HL-60 (cell line): ENCODE data around the gene CXCR2.
"Not testable (repeated sequence)": the region's sequence is repeated elsewhere in the genome, so short reads cannot be mapped to it uniquely, and the experiment has no call there.

Experiments used
- DNase-seq, 2 experiments: peaks; one replicate each; pipeline ENCODE4 v3.0.0-alpha.2; 2010 to 2020; ENCODE audit warnings: low read depth in 1 of 2, low spot score in 1 of 2
- H3K27ac ChIP-seq: fragments of 250-450 bp; sonication (Bioruptor Pico); replicated peaks from 2 replicates; pipeline ENCODE4 v1.5.1; 2020; ENCODE audit warnings: mild to moderate bottlenecking, moderate library complexity
- H3K27me3 ChIP-seq: fragments of 250-450 bp; sonication (Bioruptor Pico); 2 replicates; pipeline ENCODE4 v1.5.1; 2021; ENCODE audit warnings: mild to moderate bottlenecking, moderate library complexity; ENCODE audit not compliant: insufficient read depth, poor library complexity, severe bottlenecking
- H3K4me3 ChIP-seq: replicated peaks from 2 replicates; pipeline ENCODE4 v1.5.1; 2011; ENCODE audit warnings: mild to moderate bottlenecking, control low read depth, low read length; ENCODE audit not compliant: insufficient read depth
- GABPA ChIP-seq: IDR thresholded peaks from 2 replicates; pipeline ENCODE4 v1.6.1; 2012; ENCODE audit warnings: low read depth
- POLR2AphosphoS5 ChIP-seq: IDR thresholded peaks from 2 replicates; pipeline ENCODE4 v1.6.1; 2012; ENCODE audit warnings: low read depth
- SPI1 ChIP-seq: IDR thresholded peaks from 2 replicates; pipeline ENCODE4 v1.6.1; 2012; ENCODE audit warnings: low read depth, mild to moderate bottlenecking, borderline replicate concordance
- TF ChIP-seq, protein P1 (sequence below): IDR thresholded peaks from 2 replicates; pipeline ENCODE4 v1.6.1; 2012; ENCODE audit warnings: low read depth; ENCODE audit not compliant: insufficient replicate concordance
- TF ChIP-seq, protein P2 (sequence below): IDR thresholded peaks from one replicate; pipeline ENCODE4 v1.5.1; 2011; ENCODE audit warnings: low read length, control low read depth, inconsistent platforms; ENCODE audit not compliant: insufficient read depth

Gene CXCR2

DNA sequence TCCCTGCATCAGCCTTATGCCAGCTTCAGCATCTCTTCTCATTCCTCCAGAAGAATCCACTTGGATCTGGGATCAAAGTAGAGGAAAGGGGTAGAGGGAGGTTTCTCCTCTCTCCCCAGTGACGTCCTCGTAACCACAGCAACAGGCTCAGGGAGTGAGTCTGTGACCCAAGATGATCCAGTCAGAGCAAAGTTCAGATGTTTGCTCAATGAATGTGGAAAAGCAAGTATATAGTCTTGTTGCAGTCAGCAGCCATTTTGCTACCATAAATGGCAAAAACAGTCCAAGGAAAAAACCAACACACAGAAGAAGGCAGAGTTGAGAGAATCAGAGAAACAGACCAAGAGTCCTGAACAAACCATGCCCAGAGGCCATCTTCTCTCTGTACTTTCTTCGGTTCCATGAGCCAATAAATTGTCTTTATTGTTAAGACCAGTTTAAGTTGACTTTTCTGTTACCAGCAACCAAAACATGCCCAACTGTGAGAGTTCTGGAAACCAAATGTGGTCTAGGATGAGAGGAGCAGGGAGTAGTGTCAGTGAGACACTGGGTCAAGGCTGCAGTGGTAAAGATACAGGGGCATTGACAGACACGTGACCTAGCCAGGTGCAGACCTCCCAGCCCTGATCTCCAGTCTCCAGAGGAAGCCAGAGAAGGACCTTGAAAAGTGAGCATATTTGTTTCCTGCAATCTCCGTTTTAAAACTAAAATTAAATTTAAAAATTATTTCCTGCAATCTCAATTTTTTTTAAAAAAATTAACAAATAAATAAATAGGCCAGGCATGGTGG lies 44.1 kb downstream of the CXCR2 start:
- Histone ChIP-seq H3K27ac (no peak overlapping the region), H3K27me3 (no peaks in the 10 kb centered on the region), H3K4me3 (no peak overlapping the region)
- TF ChIP-seq GABPA = no peak
- no peak for TF ChIP-seq SPI1
- TF ChIP-seq, protein P1, sequence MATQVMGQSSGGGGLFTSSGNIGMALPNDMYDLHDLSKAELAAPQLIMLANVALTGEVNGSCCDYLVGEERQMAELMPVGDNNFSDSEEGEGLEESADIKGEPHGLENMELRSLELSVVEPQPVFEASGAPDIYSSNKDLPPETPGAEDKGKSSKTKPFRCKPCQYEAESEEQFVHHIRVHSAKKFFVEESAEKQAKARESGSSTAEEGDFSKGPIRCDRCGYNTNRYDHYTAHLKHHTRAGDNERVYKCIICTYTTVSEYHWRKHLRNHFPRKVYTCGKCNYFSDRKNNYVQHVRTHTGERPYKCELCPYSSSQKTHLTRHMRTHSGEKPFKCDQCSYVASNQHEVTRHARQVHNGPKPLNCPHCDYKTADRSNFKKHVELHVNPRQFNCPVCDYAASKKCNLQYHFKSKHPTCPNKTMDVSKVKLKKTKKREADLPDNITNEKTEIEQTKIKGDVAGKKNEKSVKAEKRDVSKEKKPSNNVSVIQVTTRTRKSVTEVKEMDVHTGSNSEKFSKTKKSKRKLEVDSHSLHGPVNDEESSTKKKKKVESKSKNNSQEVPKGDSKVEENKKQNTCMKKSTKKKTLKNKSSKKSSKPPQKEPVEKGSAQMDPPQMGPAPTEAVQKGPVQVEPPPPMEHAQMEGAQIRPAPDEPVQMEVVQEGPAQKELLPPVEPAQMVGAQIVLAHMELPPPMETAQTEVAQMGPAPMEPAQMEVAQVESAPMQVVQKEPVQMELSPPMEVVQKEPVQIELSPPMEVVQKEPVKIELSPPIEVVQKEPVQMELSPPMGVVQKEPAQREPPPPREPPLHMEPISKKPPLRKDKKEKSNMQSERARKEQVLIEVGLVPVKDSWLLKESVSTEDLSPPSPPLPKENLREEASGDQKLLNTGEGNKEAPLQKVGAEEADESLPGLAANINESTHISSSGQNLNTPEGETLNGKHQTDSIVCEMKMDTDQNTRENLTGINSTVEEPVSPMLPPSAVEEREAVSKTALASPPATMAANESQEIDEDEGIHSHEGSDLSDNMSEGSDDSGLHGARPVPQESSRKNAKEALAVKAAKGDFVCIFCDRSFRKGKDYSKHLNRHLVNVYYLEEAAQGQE = no peak
- TF ChIP-seq, protein P2, sequence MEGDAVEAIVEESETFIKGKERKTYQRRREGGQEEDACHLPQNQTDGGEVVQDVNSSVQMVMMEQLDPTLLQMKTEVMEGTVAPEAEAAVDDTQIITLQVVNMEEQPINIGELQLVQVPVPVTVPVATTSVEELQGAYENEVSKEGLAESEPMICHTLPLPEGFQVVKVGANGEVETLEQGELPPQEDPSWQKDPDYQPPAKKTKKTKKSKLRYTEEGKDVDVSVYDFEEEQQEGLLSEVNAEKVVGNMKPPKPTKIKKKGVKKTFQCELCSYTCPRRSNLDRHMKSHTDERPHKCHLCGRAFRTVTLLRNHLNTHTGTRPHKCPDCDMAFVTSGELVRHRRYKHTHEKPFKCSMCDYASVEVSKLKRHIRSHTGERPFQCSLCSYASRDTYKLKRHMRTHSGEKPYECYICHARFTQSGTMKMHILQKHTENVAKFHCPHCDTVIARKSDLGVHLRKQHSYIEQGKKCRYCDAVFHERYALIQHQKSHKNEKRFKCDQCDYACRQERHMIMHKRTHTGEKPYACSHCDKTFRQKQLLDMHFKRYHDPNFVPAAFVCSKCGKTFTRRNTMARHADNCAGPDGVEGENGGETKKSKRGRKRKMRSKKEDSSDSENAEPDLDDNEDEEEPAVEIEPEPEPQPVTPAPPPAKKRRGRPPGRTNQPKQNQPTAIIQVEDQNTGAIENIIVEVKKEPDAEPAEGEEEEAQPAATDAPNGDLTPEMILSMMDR = no peak
- no peak for TF ChIP-seq POLR2AphosphoS5
- no peak for DNase-seq

DNA sequence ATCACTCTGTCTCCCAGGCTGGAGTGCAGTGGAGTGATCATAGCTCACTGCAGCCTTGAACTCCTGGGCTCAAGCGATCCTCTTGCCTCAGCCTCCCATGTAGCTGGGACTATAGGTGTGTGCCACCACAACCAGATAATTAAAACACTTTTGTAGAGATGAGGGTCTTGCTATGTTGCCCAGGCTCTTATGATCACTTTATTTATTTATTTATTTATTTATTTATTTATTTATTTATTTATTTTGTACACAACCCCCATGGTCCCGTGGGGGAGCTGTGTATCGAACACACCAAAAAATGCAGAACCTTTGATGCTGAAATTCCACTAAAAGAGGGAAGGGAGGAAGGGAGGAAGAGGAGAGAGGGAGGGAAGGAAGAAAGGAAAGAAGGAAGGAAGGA lies 45.9 kb downstream of the CXCR2 start:
- not testable (repeated sequence) for H3K27ac ChIP-seq, DNase-seq, H3K4me3 ChIP-seq, H3K27me3 ChIP-seq

DNA sequence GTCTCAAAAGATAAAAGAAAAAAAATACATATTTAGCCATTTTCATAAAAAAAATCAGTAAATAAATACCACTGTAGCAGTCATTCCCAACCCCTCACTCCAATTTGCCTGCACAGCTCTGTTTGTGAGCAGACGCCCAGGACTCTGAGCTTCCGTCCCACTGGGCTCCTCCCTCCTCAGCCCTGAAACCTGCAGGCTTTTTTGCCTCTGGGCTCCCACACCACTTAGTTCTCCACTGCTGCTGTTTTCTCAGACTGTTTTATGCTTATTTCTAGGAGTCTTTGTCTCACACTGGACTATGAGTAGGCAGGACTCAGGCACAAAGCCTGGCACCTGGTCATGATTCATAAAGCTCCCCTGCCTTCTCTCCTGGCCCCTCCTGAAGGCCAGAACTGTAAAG lies 47.0 kb downstream of the CXCR2 start:
- Histone ChIP-seq H3K4me3 (no peak overlapping the region), H3K27ac (no peak overlapping the region), H3K27me3 (no peaks in the 10 kb centered on the region)
- no peak for DNase-seq
- TF ChIP-seq, protein P1 = no peak
- no peak for TF ChIP-seq SPI1
- TF ChIP-seq, protein P2 = no peak
- TF ChIP-seq POLR2AphosphoS5 = no peak
- TF ChIP-seq GABPA = no peak

DNA sequence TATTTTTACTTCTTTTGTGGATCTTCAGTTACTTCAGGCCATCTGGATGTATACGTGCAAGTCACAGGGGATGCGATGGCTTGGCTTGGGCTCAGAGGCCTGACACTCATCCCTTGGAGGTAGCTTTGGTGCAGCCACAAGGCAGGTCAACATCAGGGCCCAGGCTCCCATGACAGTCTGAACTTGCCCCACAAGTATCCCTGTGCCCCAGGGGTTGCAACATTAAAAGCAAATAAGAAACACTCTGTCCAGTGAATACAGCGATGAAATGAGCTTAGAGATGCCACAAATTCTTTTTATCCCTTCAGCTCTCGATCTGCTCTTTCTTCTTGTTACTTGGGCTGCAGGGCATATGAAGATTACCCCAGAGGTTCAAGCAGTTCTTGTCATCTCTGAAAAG lies 54.0 kb downstream of the CXCR2 start:
- TF ChIP-seq POLR2AphosphoS5 = no peak
- no peak for TF ChIP-seq GABPA
- TF ChIP-seq, protein P1 = no peak
- TF ChIP-seq, protein P2 = no peak
- TF ChIP-seq SPI1 = no peak
- DNase-seq = no peak
- Histone ChIP-seq H3K4me3 (no peak overlapping the region), H3K27ac (no peak overlapping the region), H3K27me3 (no peaks in the 10 kb centered on the region)
